ENCODE measurements around the gene TYRP1. TPM values are rescaled to one million over a fixed set of nuclear protein-coding genes. Genes with fewer than 3 reads are reported as not detected.
A peak's percentile ranks its signal among the peaks of the same experiment; 100 is the strongest.

Gene TYRP1
- total RNA-seq, 2 donors from 2014 or later: 1.8 to 3.8 TPM

GRCh38 chr9:12699529-12699928, 6.3 kb downstream of the TYRP1 start:
- Histone ChIP-seq H3K27me3 (replicated peaks; ENCODE audit: insufficient read depth) (no peaks in the 10 kb centered on the region), H3K4me1 (ENCODE audit: control insufficient read depth in 1 of 2, low read depth in 2 of 2) (peaks cover 29 to 39% of the 10 kb centered on the region in 2 donors), H3K9me3 (no peaks in the 10 kb centered on the region), H3K4me3 (no peak overlapping the region), H3K36me3 (no peaks in the 10 kb centered on the region), H3K27ac (no peak overlapping the region)
- DNase-seq (ENCODE audit: low spot score) (no peak), ATAC-seq (ENCODE audit: insufficient number of reproducible peaks, low FRiP score, low read depth) (no peak)
- TF ChIP-seq, protein P1, sequence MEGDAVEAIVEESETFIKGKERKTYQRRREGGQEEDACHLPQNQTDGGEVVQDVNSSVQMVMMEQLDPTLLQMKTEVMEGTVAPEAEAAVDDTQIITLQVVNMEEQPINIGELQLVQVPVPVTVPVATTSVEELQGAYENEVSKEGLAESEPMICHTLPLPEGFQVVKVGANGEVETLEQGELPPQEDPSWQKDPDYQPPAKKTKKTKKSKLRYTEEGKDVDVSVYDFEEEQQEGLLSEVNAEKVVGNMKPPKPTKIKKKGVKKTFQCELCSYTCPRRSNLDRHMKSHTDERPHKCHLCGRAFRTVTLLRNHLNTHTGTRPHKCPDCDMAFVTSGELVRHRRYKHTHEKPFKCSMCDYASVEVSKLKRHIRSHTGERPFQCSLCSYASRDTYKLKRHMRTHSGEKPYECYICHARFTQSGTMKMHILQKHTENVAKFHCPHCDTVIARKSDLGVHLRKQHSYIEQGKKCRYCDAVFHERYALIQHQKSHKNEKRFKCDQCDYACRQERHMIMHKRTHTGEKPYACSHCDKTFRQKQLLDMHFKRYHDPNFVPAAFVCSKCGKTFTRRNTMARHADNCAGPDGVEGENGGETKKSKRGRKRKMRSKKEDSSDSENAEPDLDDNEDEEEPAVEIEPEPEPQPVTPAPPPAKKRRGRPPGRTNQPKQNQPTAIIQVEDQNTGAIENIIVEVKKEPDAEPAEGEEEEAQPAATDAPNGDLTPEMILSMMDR (IDR thresholded peaks at IDR 0.05): no peak

GRCh38 chr9:12701126-12701525, 7.9 kb downstream of the TYRP1 start:
- no peaks in the 10 kb centered on the region for H3K36me3 ChIP-seq
- DNase-seq (ENCODE audit: low spot score): no peak
- no peak overlapping the region for H3K4me3 ChIP-seq
- H3K27ac ChIP-seq: no peak overlapping the region
- no peaks in the 10 kb centered on the region for H3K27me3 ChIP-seq (replicated peaks; ENCODE audit: insufficient read depth)
- TF ChIP-seq, protein P1 (IDR thresholded peaks at IDR 0.05): no peak
- ATAC-seq (ENCODE audit: insufficient number of reproducible peaks, low FRiP score, low read depth): no peak
- no peaks in the 10 kb centered on the region for H3K9me3 ChIP-seq
- H3K4me1 ChIP-seq (ENCODE audit: control insufficient read depth in 1 of 2, low read depth in 2 of 2): peaks cover 23 to 30% of the 10 kb centered on the region in 2 donors

- DNase-seq (ENCODE audit: low spot score) (no peak), ATAC-seq (ENCODE audit: insufficient number of reproducible peaks, low FRiP score, low read depth) (peak; percentile 62)
These were observed 9.1 kb downstream of the TYRP1 start for GRCh38 chr9:12702160-12702758.

GRCh38 chr9:12703996-12704395, 10.8 kb downstream of the TYRP1 start:
- no peak for ATAC-seq (ENCODE audit: insufficient number of reproducible peaks, low FRiP score, low read depth)

More at GRCh38 chr9:12702160-12702758, 9.1 kb downstream of the TYRP1 start:
- Histone ChIP-seq H3K4me1 (ENCODE audit: control insufficient read depth in 1 of 2, low read depth in 2 of 2) (peaks cover 17 to 19% of the 10 kb centered on the region in 2 donors), H3K27me3 (replicated peaks; ENCODE audit: insufficient read depth) (no peaks in the 10 kb centered on the region), H3K9me3 (no peaks in the 10 kb centered on the region), H3K27ac (no peak overlapping the region), H3K36me3 (no peaks in the 10 kb centered on the region), H3K4me3 (no peak overlapping the region)
- TF ChIP-seq, protein P1 (IDR thresholded peaks at IDR 0.05): peak; percentile 51

GRCh38 chr9:12705738-12706391, 12.7 kb downstream of the TYRP1 start:
- Histone ChIP-seq H3K9me3 (no peaks in the 10 kb centered on the region), H3K4me1 (ENCODE audit: control insufficient read depth in 1 of 2, low read depth in 2 of 2) (no peaks in the 10 kb centered on the region), H3K4me3 (no peak overlapping the region), H3K27ac (no peak overlapping the region), H3K36me3 (no peaks in the 10 kb centered on the region), H3K27me3 (replicated peaks; ENCODE audit: insufficient read depth) (no peaks in the 10 kb centered on the region)
- TF ChIP-seq, protein P1 (IDR thresholded peaks at IDR 0.05): no peak
- DNase-seq (ENCODE audit: low spot score) (no peak), ATAC-seq (ENCODE audit: insufficient number of reproducible peaks, low FRiP score, low read depth) (no peak)

More at GRCh38 chr9:12703996-12704395, 10.8 kb downstream of the TYRP1 start:
- TF ChIP-seq, protein P1 (IDR thresholded peaks at IDR 0.05): no peak
- peaks cover 0 to 1% of the 10 kb centered on the region in 2 donors for H3K4me1 ChIP-seq (ENCODE audit: control insufficient read depth in 1 of 2, low read depth in 2 of 2)
- DNase-seq (ENCODE audit: low spot score): no peak
- H3K4me3 ChIP-seq: no peak overlapping the region
- H3K9me3 ChIP-seq: no peaks in the 10 kb centered on the region
- H3K27ac ChIP-seq: no peak overlapping the region
- H3K27me3 ChIP-seq (replicated peaks; ENCODE audit: insufficient read depth): no peaks in the 10 kb centered on the region
- H3K36me3 ChIP-seq: no peaks in the 10 kb centered on the region
